H1 (cell line): ENCODE measurements around the gene TNP2. TPM values are rescaled to one million over a fixed set of nuclear protein-coding genes. Genes with fewer than 3 reads are reported as not detected.
A peak's percentile ranks its signal among the peaks of the same experiment; 100 is the strongest.

Experiments
- CBX8 ChIP-seq: fragments of 300-800, 300-1000 bp; sonication (generic); IDR thresholded peaks from 2 replicates; pipeline ENCODE4 v1.7.1; 2016; ENCODE audit warnings: low read depth, low read length, borderline replicate concordance
- CHD2 ChIP-seq: IDR thresholded peaks from 2 replicates; pipeline ENCODE4 v1.6.1; 2012; ENCODE audit warnings: low read length, improper control_type of control experiment
- CTBP2 ChIP-seq: IDR thresholded peaks from 2 replicates; pipeline ENCODE4 v1.7.0; 2011; ENCODE audit warnings: borderline replicate concordance, mild to moderate bottlenecking, moderate library complexity, mixed read lengths, low read length; ENCODE audit not compliant: insufficient read depth, insufficient read length
- EGR1 ChIP-seq: IDR thresholded peaks from 2 replicates; pipeline ENCODE4 v1.6.1; 2011; ENCODE audit warnings: low read depth, low read length, borderline replicate concordance
- GTF2F1 ChIP-seq: IDR thresholded peaks from 2 replicates; pipeline ENCODE4 v1.6.1; 2012; ENCODE audit warnings: low read depth, low read length, improper control_type of control experiment, borderline replicate concordance
- HDAC2 ChIP-seq, 2 experiments: fragments of 300-600 bp in 1 of 2; sonication (generic) in 1 of 2; IDR thresholded peaks; 2 replicates each; pipeline ENCODE4 v1.6.1; 2011 to 2012; ENCODE audit warnings: low read depth in 2 of 2, low read length in 2 of 2, mild to moderate bottlenecking in 2 of 2, moderate library complexity in 2 of 2, borderline replicate concordance in 1 of 2, inconsistent platforms in 1 of 2
- HDAC6 ChIP-seq: IDR thresholded peaks from one replicate; pipeline ENCODE4 v1.7.1; 2012; ENCODE audit warnings: low read depth, mild to moderate bottlenecking, inconsistent platforms, low read length, moderate library complexity
- JUN ChIP-seq: IDR thresholded peaks from 2 replicates; pipeline ENCODE4 v1.6.1; 2011; ENCODE audit warnings: low read depth, mild to moderate bottlenecking, improper control_type of control experiment, low read length
- JUND ChIP-seq: IDR thresholded peaks from 2 replicates; pipeline ENCODE4 v1.6.1; 2011; ENCODE audit warnings: mild to moderate bottlenecking, improper control_type of control experiment, low read length
- KDM4A ChIP-seq: IDR thresholded peaks from one replicate; pipeline ENCODE4 v1.7.1; 2012; ENCODE audit warnings: low read depth, mild to moderate bottlenecking, moderate library complexity, low read length, inconsistent platforms; ENCODE audit not compliant: severe bottlenecking
- KDM5A ChIP-seq: fragments of 200-600 bp; IDR thresholded peaks from 2 replicates; pipeline ENCODE4 v1.7.1; 2012; ENCODE audit warnings: mild to moderate bottlenecking, low read length, inconsistent platforms, mixed read lengths
- NANOG ChIP-seq: IDR thresholded peaks from 2 replicates; pipeline ENCODE4 v1.6.1; 2011; ENCODE audit warnings: low read length, low read depth, mild to moderate bottlenecking, inconsistent platforms; ENCODE audit not compliant: insufficient read depth, poor library complexity, severe bottlenecking
- RFX5 ChIP-seq: IDR thresholded peaks from 2 replicates; pipeline ENCODE4 v1.6.1; 2011; ENCODE audit warnings: low read depth, low read length, improper control_type of control experiment, borderline replicate concordance
- RNF2 ChIP-seq: fragments of 200-900, 300-1000 bp; sonication (generic); IDR thresholded peaks from 2 replicates; pipeline ENCODE4 v1.7.1; 2016; ENCODE audit warnings: borderline replicate concordance, low read depth, mild to moderate bottlenecking, antibody characterized with exemption, low read length; ENCODE audit not compliant: poor library complexity, severe bottlenecking; ENCODE audit errors: missing control alignments
- SAP30 ChIP-seq: fragments of 300-600 bp; sonication (generic); IDR thresholded peaks from 2 replicates; pipeline ENCODE4 v1.7.1; 2012; ENCODE audit warnings: low read length, moderate library complexity, mild to moderate bottlenecking, inconsistent platforms; ENCODE audit not compliant: insufficient read depth, insufficient replicate concordance
- SRF ChIP-seq: IDR thresholded peaks from 2 replicates; pipeline ENCODE4 v1.6.1; 2011; ENCODE audit warnings: mild to moderate bottlenecking, low read depth, low read length, moderate library complexity
- SUZ12 ChIP-seq: fragments of 200-600 bp; sonication (generic); IDR thresholded peaks from 2 replicates; pipeline ENCODE4 v1.6.1; 2012; ENCODE audit warnings: mild to moderate bottlenecking, inconsistent platforms, low read length, moderate library complexity, mixed read lengths
- ZNF274 ChIP-seq: IDR thresholded peaks from 2 replicates; pipeline ENCODE4 v1.7.0; 2012; ENCODE audit warnings: low read length, borderline replicate concordance; ENCODE audit errors: extremely low read depth
- polyA plus RNA-seq, 7 experiments: library from polyadenylated mRNA; depleted of rRNA in 3 of 7; stranded (reverse) in 5 of 7; unstranded in 2 of 7; fragments of >200 nt in 5 of 7; fragments of 200-250 nt in 2 of 7; gene quantifications; 1 replicate in 5 of 7; 2 replicates in 1 of 7; 4 replicates in 1 of 7; pipeline versions ENCODE4 v1.2.1 to v1.2.3, GENCODE V29; 2011 to 2013; ENCODE audit warnings: missing spikeins in 2 of 7, mixed read lengths in 2 of 7
- total RNA-seq: library from RNA; stranded (reverse); fragmentation: NEBNext Ultra II Directional; extraction: Animal tissue kit (Norgen Biotek cat#: 25700); gene quantifications from 2 replicates; pipeline ENCODE4 v1.2.1, GENCODE V29; 2021
- TF ChIP-seq, protein P1 (sequence below): IDR thresholded peaks from 2 replicates; pipeline ENCODE4 v1.6.1; 2011; ENCODE audit warnings: low read depth, mild to moderate bottlenecking, low read length; ENCODE audit not compliant: insufficient read depth
- TF ChIP-seq, protein P2 (sequence below): IDR thresholded peaks from 2 replicates; pipeline ENCODE4 v1.6.1; 2012; ENCODE audit warnings: inconsistent platforms
- TF ChIP-seq, protein P3 (sequence below): IDR thresholded peaks from 2 replicates; pipeline ENCODE4 v1.6.1; 2012; ENCODE audit warnings: inconsistent platforms

The TNP2 gene
- total and polyA plus RNA-seq, 2 of the 8 experiments (the other 6 are each of a cell fraction or from before 2014, with no cell fraction given), result not detected

DNA sequence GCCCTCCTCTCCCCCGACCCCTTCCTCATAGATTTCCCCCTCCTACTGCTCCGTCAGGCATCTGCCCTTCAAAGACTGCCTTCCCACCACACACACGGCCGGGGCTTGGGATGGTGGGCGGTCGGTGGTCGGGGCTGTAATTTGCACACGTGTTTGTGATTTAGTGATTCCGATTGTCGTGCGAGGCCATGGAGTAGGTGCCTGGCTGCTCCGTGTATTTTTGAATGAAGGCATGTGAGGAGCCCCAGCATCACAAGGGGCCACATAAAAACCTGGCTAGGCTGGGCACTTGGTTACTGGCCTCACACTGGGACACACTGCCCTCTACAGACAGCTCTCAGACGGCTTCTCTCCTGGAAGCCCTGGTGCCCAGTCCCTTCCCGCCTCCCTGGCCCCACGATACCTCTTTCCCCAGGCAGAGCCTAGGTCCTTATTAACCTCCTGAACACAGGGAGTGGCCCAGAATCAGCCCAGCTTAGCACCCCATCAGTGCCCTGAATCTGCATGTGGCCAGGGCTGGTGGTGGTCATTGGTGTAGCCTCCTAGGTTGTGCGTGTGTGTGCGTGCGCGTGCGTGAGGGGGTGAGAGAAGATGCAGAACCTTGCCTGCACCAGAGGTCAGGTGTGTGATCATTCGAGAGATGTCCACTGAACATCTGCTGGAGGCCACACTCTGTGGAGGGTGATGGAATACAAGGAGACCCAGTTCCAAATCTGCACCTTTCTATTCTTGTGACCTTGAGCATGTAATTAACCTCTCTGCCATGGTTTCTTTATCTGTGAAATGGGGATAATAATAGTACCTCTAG is 11.8 kb downstream of the TNP2 start (continued):
- TF ChIP-seq SAP30 (peak; percentile 56), HDAC2 (IDR thresholded peaks at IDR 0.05; ENCODE audit: borderline replicate concordance in 1 of 2, low read depth in 2 of 2, low read length in 2 of 2) (no peak; a peak in 1 of 4 replicates), RFX5 (no peak), HDAC6 (no peak), ZNF274 (no peak), SRF (no peak), KDM4A (peak; percentile 5), GTF2F1 (no peak), JUN (no peak), EGR1 (no peak), CTBP2 (no peak), SUZ12 (no peak), CHD2 (0 out of 2 replicates have a peak, but pooled peaks have one; percentile 24), RNF2 (no peak), CBX8 (no peak), KDM5A (no peak), NANOG (no peak), JUND (no peak)
- TF ChIP-seq, protein P1, sequence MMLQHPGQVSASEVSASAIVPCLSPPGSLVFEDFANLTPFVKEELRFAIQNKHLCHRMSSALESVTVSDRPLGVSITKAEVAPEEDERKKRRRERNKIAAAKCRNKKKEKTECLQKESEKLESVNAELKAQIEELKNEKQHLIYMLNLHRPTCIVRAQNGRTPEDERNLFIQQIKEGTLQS, result no peak
- TF ChIP-seq, protein P2, sequence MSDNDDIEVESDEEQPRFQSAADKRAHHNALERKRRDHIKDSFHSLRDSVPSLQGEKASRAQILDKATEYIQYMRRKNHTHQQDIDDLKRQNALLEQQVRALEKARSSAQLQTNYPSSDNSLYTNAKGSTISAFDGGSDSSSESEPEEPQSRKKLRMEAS, result peak; percentile 74
- TF ChIP-seq, protein P3, sequence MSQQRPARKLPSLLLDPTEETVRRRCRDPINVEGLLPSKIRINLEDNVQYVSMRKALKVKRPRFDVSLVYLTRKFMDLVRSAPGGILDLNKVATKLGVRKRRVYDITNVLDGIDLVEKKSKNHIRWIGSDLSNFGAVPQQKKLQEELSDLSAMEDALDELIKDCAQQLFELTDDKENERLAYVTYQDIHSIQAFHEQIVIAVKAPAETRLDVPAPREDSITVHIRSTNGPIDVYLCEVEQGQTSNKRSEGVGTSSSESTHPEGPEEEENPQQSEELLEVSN, result peak; percentile 87
